Panc1 (cell line): ENCODE measurements around the gene HIPK2. TPM values are rescaled to one million over a fixed set of nuclear protein-coding genes. Genes with fewer than 3 reads are reported as not detected.
"Not testable (repeated sequence)": the region's sequence is repeated elsewhere in the genome, so short reads cannot be mapped to it uniquely, and the experiment has no call there.

Source experiments
- ATAC-seq: fragments of 200-7000 bp; cut with Tn5 transposase; 2 replicates; pipeline ENCODE4 v1.9.1; 2020; ENCODE audit warnings: mild to moderate bottlenecking, moderate library complexity
- BruUV-seq: library from RNA; stranded (reverse); fragments of 400-500 nt; replicated peaks from 2 replicates; lab custom pipeline; 2021; lab: Mats Ljungman, UMichigan
- CTCF ChIA-PET: fragments of 300-600 bp; sonication (Branson Sonifier 250); formaldehyde crosslinking; loops from one replicate; lab custom pipeline; 2022; ENCODE audit warnings: antibody characterized with exemption; lab: Charles Lee
- POLR2A ChIA-PET: fragments of 300-600 bp; sonication (Branson Sonifier 250); formaldehyde crosslinking; loops from one replicate; lab custom pipeline; 2022; ENCODE audit warnings: antibody characterized with exemption; lab: Charles Lee
- DNase-seq: peaks from one replicate; pipeline ENCODE4 v3.0.0-alpha.2; 2010; ENCODE audit warnings: low read depth, low spot score
- H3K27ac ChIP-seq: 2 replicates; pipeline ENCODE4 v1.5.1; 2011; ENCODE audit warnings: mild to moderate bottlenecking, low read length, inconsistent platforms
- H3K27me3 ChIP-seq: fragments of 200-500 bp; sonication (Bioruptor generic); 2 replicates; pipeline ENCODE4 v1.6.0; 2014; ENCODE audit warnings: low read length, inconsistent platforms; ENCODE audit not compliant: control insufficient read depth, insufficient read depth
- H3K36me3 ChIP-seq: fragments of 200-500 bp; sonication (Bioruptor generic); 2 replicates; pipeline ENCODE4 v1.5.1; 2014; ENCODE audit warnings: inconsistent platforms, mild to moderate bottlenecking, low read length, moderate library complexity; ENCODE audit not compliant: control insufficient read depth, insufficient read depth
- H3K4me1 ChIP-seq: 2 replicates; pipeline ENCODE4 v1.5.1; 2011; ENCODE audit warnings: inconsistent platforms, mild to moderate bottlenecking, low read length, moderate library complexity; ENCODE audit not compliant: control insufficient read depth, insufficient read depth
- H3K4me3 ChIP-seq, 2 experiments: 2 replicates each; pipeline ENCODE4 v1.5.1; 2011 to 2012; ENCODE audit warnings: low read depth in 2 of 2, low read length in 2 of 2, mild to moderate bottlenecking in 2 of 2, inconsistent platforms in 1 of 2, moderate library complexity in 1 of 2
- H3K9me3 ChIP-seq: fragments of 200-500 bp; sonication (Bioruptor generic); 2 replicates; pipeline ENCODE4 v1.5.1; 2014; ENCODE audit warnings: low read depth, mild to moderate bottlenecking, inconsistent platforms, low read length, moderate library complexity; ENCODE audit not compliant: control insufficient read depth, insufficient read depth
- POLR2AphosphoS5 ChIP-seq: IDR thresholded peaks from 2 replicates; pipeline ENCODE4 v1.6.1; 2012; ENCODE audit warnings: mild to moderate bottlenecking, low read depth, low read length, moderate library complexity
- REST ChIP-seq, 2 experiments: IDR thresholded peaks; 2 replicates each; pipeline ENCODE4 v1.6.1; 2011 to 2012; ENCODE audit warnings: low read depth in 2 of 2, control low read depth in 1 of 2, low read length in 1 of 2, mild to moderate bottlenecking in 1 of 2, moderate library complexity in 1 of 2; ENCODE audit not compliant: insufficient read depth in 1 of 2
- SIN3A ChIP-seq: IDR thresholded peaks from 2 replicates; pipeline ENCODE4 v1.6.1; 2012; ENCODE audit warnings: low read depth, mild to moderate bottlenecking, low read length, moderate library complexity, borderline replicate concordance; ENCODE audit not compliant: insufficient read depth
- TCF7L2 ChIP-seq: IDR thresholded peaks from 2 replicates; pipeline ENCODE4 v1.6.1; 2011; ENCODE audit warnings: mild to moderate bottlenecking, low read depth, low read length, inconsistent platforms
- in situ Hi-C: cut with HindIII; loops from 2 replicates; pipeline ENCODE4 v1.10.0; 2016; ENCODE audit warnings: low sequenced_read_pairs, low pct_unique_long_range_greater_than_20kb
- intact Hi-C: fragments of 100-400 bp; cut with micrococcal nuclease; formaldehyde crosslinking; loops from one replicate; pipeline ENCODE4 v1.10.0; 2022; ENCODE audit not compliant: unreplicated experiment
- total RNA-seq: library from RNA; stranded (reverse); gene quantifications from one replicate; pipeline ENCODE4 v1.2.1, GENCODE V29; 2021; ENCODE audit not compliant: unreplicated experiment
- TF ChIP-seq, protein P1 (sequence below): fragments of 450-650 bp; IDR thresholded peaks from 2 replicates; pipeline ENCODE4 v1.5.1; 2017; ENCODE audit warnings: mild to moderate bottlenecking

HIPK2 gene
- total RNA-seq, 1 experiment from 2014 or later = 34.1 TPM

DNA sequence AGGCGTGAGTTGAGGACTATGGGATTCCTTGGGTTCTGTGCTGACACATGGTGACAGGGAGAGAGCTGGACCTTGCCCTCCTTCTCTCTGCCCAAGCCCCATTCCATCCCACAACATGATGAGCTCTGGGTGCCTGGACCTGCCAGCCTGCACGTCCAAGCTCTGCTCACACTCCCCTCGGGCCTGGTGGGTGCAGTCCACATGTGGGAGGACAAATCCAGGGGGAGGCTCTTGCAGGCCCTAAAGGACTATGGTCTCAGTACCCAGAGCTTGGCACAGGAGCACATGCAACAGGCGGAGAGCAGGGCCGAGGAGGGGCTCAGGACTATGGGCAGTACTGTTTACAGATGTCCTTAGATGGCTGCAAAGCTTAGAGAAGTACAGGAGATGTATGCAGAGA lies 162.9 kb downstream of the HIPK2 start:
- TF ChIP-seq POLR2AphosphoS5 = no peak
- TF ChIP-seq SIN3A = no peak
- no peak for TF ChIP-seq REST (IDR thresholded peaks at IDR 0.05; ENCODE audit: insufficient read depth in 1 of 2, low read depth in 2 of 2, low read length in 1 of 2)
- TF ChIP-seq, protein P1, sequence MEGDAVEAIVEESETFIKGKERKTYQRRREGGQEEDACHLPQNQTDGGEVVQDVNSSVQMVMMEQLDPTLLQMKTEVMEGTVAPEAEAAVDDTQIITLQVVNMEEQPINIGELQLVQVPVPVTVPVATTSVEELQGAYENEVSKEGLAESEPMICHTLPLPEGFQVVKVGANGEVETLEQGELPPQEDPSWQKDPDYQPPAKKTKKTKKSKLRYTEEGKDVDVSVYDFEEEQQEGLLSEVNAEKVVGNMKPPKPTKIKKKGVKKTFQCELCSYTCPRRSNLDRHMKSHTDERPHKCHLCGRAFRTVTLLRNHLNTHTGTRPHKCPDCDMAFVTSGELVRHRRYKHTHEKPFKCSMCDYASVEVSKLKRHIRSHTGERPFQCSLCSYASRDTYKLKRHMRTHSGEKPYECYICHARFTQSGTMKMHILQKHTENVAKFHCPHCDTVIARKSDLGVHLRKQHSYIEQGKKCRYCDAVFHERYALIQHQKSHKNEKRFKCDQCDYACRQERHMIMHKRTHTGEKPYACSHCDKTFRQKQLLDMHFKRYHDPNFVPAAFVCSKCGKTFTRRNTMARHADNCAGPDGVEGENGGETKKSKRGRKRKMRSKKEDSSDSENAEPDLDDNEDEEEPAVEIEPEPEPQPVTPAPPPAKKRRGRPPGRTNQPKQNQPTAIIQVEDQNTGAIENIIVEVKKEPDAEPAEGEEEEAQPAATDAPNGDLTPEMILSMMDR = no peak
- no peak for TF ChIP-seq TCF7L2
- Histone ChIP-seq H3K4me3 (no peak overlapping the region), H3K27me3 (no peaks in the 10 kb centered on the region), H3K9me3 (no peaks in the 10 kb centered on the region), H3K27ac (no peak overlapping the region), H3K4me1 (no peaks in the 10 kb centered on the region), H3K36me3 (no peaks in the 10 kb centered on the region; the same call in 1 of the 2 replicates)
- in situ Hi-C loops = no loop called here
- CTCF ChIA-PET = no interaction called here
- DNase-seq = no peak
- no peak for ATAC-seq
- BruUV-seq = no TSS peak
- POLR2A ChIA-PET = no interaction called here
- intact Hi-C loops = no loop called here

DNA sequence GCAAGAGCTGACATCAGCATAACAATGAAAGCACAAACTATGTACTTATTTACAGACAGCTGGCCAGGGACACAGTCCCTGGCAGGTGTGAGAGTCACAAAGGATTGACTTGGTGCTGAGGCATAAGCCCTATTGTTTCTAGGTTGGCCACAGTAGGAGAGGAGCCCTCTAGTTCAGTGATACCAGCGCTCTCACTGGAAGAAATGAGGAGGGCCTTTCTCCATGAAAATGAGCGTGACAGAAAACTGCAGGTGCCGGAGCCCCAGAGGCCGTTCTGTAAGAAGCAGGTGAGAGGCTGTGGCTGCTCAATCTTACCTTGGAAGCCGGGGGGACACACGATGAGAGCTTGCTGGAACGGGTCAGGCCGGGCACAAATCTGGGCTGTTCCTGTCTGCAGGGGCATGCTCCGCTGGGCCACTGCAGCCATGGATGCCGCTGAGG lies 163.8 kb downstream of the HIPK2 start:
- H3K9me3 ChIP-seq = no peaks in the 10 kb centered on the region
- in situ Hi-C loops (no loop called here), intact Hi-C loops (no loop called here)
- no peak for TF ChIP-seq REST (IDR thresholded peaks at IDR 0.05; ENCODE audit: insufficient read depth in 1 of 2, low read depth in 2 of 2, low read length in 1 of 2)
- TF ChIP-seq, protein P1 = no peak
- no peak for TF ChIP-seq TCF7L2
- TF ChIP-seq POLR2AphosphoS5 = no peak
- TF ChIP-seq SIN3A = no peak
- H3K4me1 ChIP-seq = no peaks in the 10 kb centered on the region
- no peak for DNase-seq
- no peak overlapping the region for H3K4me3 ChIP-seq
- H3K36me3 ChIP-seq = no peaks in the 10 kb centered on the region; the same call in 1 of the 2 replicates
- no peak for ATAC-seq
- no peaks in the 10 kb centered on the region for H3K27me3 ChIP-seq
- ChIA-PET POLR2A (no interaction called here), CTCF (no interaction called here)
- no TSS peak for BruUV-seq
- no peak overlapping the region for H3K27ac ChIP-seq

- CTCF ChIA-PET, ATAC-seq, DNase-seq, H3K27me3 ChIP-seq, H3K36me3 ChIP-seq, POLR2A ChIA-PET, BruUV-seq, H3K4me3 ChIP-seq, in situ Hi-C loops, H3K9me3 ChIP-seq, intact Hi-C loops, H3K27ac ChIP-seq, H3K4me1 ChIP-seq: not testable (repeated sequence)
Measured at GRCh38 chr7:139611556-139611955, 166.2 kb downstream of the HIPK2 start.
